Measurements from ENCODE around the gene THAP9.
"Not testable (repeated sequence)": the region's sequence is repeated elsewhere in the genome, so short reads cannot be mapped to it uniquely, and the experiment has no call there.

The THAP9 gene

GRCh38 chr4:82900411-82901182 lies at the start of gene THAP9:
Gene THAP9 (plus strand): TSS chr4:82900735. CDS start chr4:82900803, 68 bp downstream.
- peak; percentile 99 for DNase-seq

- no peak for DNase-seq
Measured at GRCh38 chr4:82851318-82851717, 49.2 kb upstream of the THAP9 start.

GRCh38 chr4:82851885-82852750 lies 48.4 kb upstream of the THAP9 start:
- DNase-seq, result peak; percentile 28

- DNase-seq, result no peak
Measured at GRCh38 chr4:82852751-82853285, 47.7 kb upstream of the THAP9 start.

GRCh38 chr4:82860487-82860886 lies 40.0 kb upstream of the THAP9 start:
- DNase-seq, result not testable (repeated sequence)

- DNase-seq, result no peak
Measured at GRCh38 chr4:82861529-82861928, 39.0 kb upstream of the THAP9 start.

GRCh38 chr4:82864336-82864979 lies 36.1 kb upstream of the THAP9 start:
- no peak for DNase-seq

- no peak for DNase-seq
Measured at GRCh38 chr4:82865592-82865991, 34.9 kb upstream of the THAP9 start.

GRCh38 chr4:82866033-82866432 lies 34.5 kb upstream of the THAP9 start:
- DNase-seq, result not testable (repeated sequence)

GRCh38 chr4:82866706-82867385 lies 33.7 kb upstream of the THAP9 start:
- no peak for DNase-seq

GRCh38 chr4:82868572-82868971 lies 32.0 kb upstream of the THAP9 start:
- DNase-seq, result no peak

GRCh38 chr4:82885410-82885809 lies 15.1 kb upstream of the THAP9 start:
- DNase-seq, result no peak

GRCh38 chr4:82886147-82886942 lies 14.2 kb upstream of the THAP9 start:
- DNase-seq, result no peak

GRCh38 chr4:82889287-82889686 lies 11.2 kb upstream of the THAP9 start:
- DNase-seq, result no peak

- no peak for DNase-seq
Measured at GRCh38 chr4:82890528-82890900, 10.0 kb upstream of the THAP9 start.

- DNase-seq, result peak; percentile 98
Measured at GRCh38 chr4:82890901-82891706, 9.4 kb upstream of the THAP9 start, which contains the start of gene SEC31A. Gene SEC31A (minus strand): TSS chr4:82891153. CDS start chr4:82881936, 9,217 bp downstream.

- DNase-seq, result no peak
Measured at GRCh38 chr4:82891707-82892466, 8.6 kb upstream of the THAP9 start.

GRCh38 chr4:82892467-82892802 lies 8.1 kb upstream of the THAP9 start:
- DNase-seq, result no peak

GRCh38 chr4:82893942-82894341 lies 6.6 kb upstream of the THAP9 start:
- DNase-seq, result no peak

GRCh38 chr4:82896755-82897154 lies 3.8 kb upstream of the THAP9 start:
- DNase-seq, result no peak
